Mucosa of rectum (tissue), 2 donors: ENCODE data around the gene SSB.
"Not testable (repeated sequence)": the region's sequence is repeated elsewhere in the genome, so short reads cannot be mapped to it uniquely, and the experiment has no call there.

ENCODE experiments used
- H3K27ac ChIP-seq, 2 donors: one replicate each; pipeline ENCODE4 v1.7.0; 2013; ENCODE audit warnings: inconsistent platforms in 2 of 2, low read depth in 2 of 2, low read length in 2 of 2
- H3K27me3 ChIP-seq, 2 donors: one replicate each; pipeline ENCODE4 v1.7.0; 2013; ENCODE audit warnings: low read length in 2 of 2; ENCODE audit not compliant: control insufficient read depth in 2 of 2, insufficient read depth in 2 of 2
- H3K36me3 ChIP-seq, 2 donors: one replicate each; pipeline ENCODE4 v1.7.0; 2013; ENCODE audit warnings: low read length in 2 of 2; ENCODE audit not compliant: control insufficient read depth in 2 of 2, insufficient read depth in 2 of 2
- H3K4me1 ChIP-seq, 2 donors: one replicate each; pipeline ENCODE4 v1.7.0; 2013; ENCODE audit warnings: low read length in 2 of 2, mild to moderate bottlenecking in 1 of 2; ENCODE audit not compliant: control insufficient read depth in 2 of 2, insufficient read depth in 2 of 2
- H3K4me3 ChIP-seq, 2 donors: one replicate each; pipeline ENCODE4 v1.7.0; 2013; ENCODE audit warnings: low read length in 2 of 2
- H3K9ac ChIP-seq, 2 donors: one replicate each; pipeline ENCODE4 v1.7.0; 2013; ENCODE audit warnings: low read length in 2 of 2, low read depth in 1 of 2, mild to moderate bottlenecking in 1 of 2
- H3K9me3 ChIP-seq, 2 donors: one replicate each; pipeline ENCODE4 v1.7.0; 2013; ENCODE audit warnings: low read length in 2 of 2; ENCODE audit not compliant: control insufficient read depth in 2 of 2
- donor health status: healthy.
- donor health status: Normal muscosa, but diverticular disease.

Gene SSB

GRCh38 chr2:169798718-169799592 lies at the start of gene SSB:
TSS of gene SSB (plus strand) at chr2:169798871. CDS start at chr2:169800961, 2,090 bp downstream.
- H3K9me3 ChIP-seq: no peaks in the 10 kb centered on the region
- H3K4me3 ChIP-seq: peak within 1 kb of the TSS; percentile 79 to 89
- H3K27me3 ChIP-seq: no peaks in the 10 kb centered on the region
- H3K9ac ChIP-seq: peak within 1 kb of the TSS; percentile 69 to 82
- peak within 1 kb of the TSS; percentile 70 to 84 for H3K27ac ChIP-seq
- peaks cover 0 to 9% of the 10 kb centered on the region in 2 donors for H3K4me1 ChIP-seq
- peaks cover 3 to 10% of the 10 kb centered on the region in 2 donors for H3K36me3 ChIP-seq

GRCh38 chr2:169752752-169753151 lies 45.9 kb upstream of the SSB start:
- Histone ChIP-seq H3K27ac (no peak overlapping the region), H3K9ac (no peak overlapping the region), H3K27me3 (no peaks in the 10 kb centered on the region), H3K4me3 (no peak overlapping the region), H3K36me3 (no peaks in the 10 kb centered on the region), H3K9me3 (no peaks in the 10 kb centered on the region), H3K4me1 (no peaks in the 10 kb centered on the region)

GRCh38 chr2:169755083-169755870 lies 43.4 kb upstream of the SSB start:
- Histone ChIP-seq H3K9me3 (no peaks in the 10 kb centered on the region), H3K27me3 (no peaks in the 10 kb centered on the region), H3K4me3 (no peak overlapping the region), H3K4me1 (no peaks in the 10 kb centered on the region), H3K27ac (no peak overlapping the region), H3K36me3 (no peaks in the 10 kb centered on the region), H3K9ac (no peak overlapping the region)

- no peak overlapping the region for H3K9ac ChIP-seq
- no peaks in the 10 kb centered on the region for H3K27me3 ChIP-seq
- H3K4me3 ChIP-seq: no peak overlapping the region
- no peaks in the 10 kb centered on the region for H3K36me3 ChIP-seq
- no peaks in the 10 kb centered on the region for H3K4me1 ChIP-seq
- H3K9me3 ChIP-seq: no peaks in the 10 kb centered on the region
- H3K27ac ChIP-seq: no peak overlapping the region
Observed at GRCh38 chr2:169756342-169756741, 42.3 kb upstream of the SSB start.

GRCh38 chr2:169757356-169757755 lies 41.3 kb upstream of the SSB start:
- no peaks in the 10 kb centered on the region for H3K27me3 ChIP-seq
- H3K9ac ChIP-seq: no peak overlapping the region
- H3K36me3 ChIP-seq: no peaks in the 10 kb centered on the region
- H3K4me1 ChIP-seq: no peaks in the 10 kb centered on the region
- no peak overlapping the region for H3K4me3 ChIP-seq
- H3K27ac ChIP-seq: no peak overlapping the region
- H3K9me3 ChIP-seq: no peaks in the 10 kb centered on the region

GRCh38 chr2:169757778-169758177 lies 40.9 kb upstream of the SSB start:
- H3K27me3 ChIP-seq: no peaks in the 10 kb centered on the region
- no peaks in the 10 kb centered on the region for H3K36me3 ChIP-seq
- no peak overlapping the region for H3K4me3 ChIP-seq
- H3K9me3 ChIP-seq: no peaks in the 10 kb centered on the region
- no peaks in the 10 kb centered on the region for H3K4me1 ChIP-seq
- H3K9ac ChIP-seq: no peak overlapping the region
- no peak overlapping the region for H3K27ac ChIP-seq

GRCh38 chr2:169759987-169760386 lies 38.7 kb upstream of the SSB start:
- H3K4me3 ChIP-seq: no peak overlapping the region
- H3K9ac ChIP-seq: no peak overlapping the region
- H3K27ac ChIP-seq: no peak overlapping the region
- no peaks in the 10 kb centered on the region for H3K9me3 ChIP-seq
- H3K27me3 ChIP-seq: no peaks in the 10 kb centered on the region
- H3K4me1 ChIP-seq: no peaks in the 10 kb centered on the region
- H3K36me3 ChIP-seq: no peaks in the 10 kb centered on the region

- not testable (repeated sequence) for H3K4me3 ChIP-seq, H3K27me3 ChIP-seq, H3K9me3 ChIP-seq, H3K36me3 ChIP-seq, H3K27ac ChIP-seq, H3K9ac ChIP-seq, H3K4me1 ChIP-seq
Observed at GRCh38 chr2:169760798-169761197, 37.9 kb upstream of the SSB start.

- Histone ChIP-seq H3K9ac (no peak overlapping the region), H3K4me1 (no peaks in the 10 kb centered on the region), H3K9me3 (no peaks in the 10 kb centered on the region), H3K27ac (no peak overlapping the region), H3K4me3 (no peak overlapping the region), H3K36me3 (no peaks in the 10 kb centered on the region), H3K27me3 (no peaks in the 10 kb centered on the region)
Observed at GRCh38 chr2:169761251-169761969, 37.3 kb upstream of the SSB start.

GRCh38 chr2:169761970-169762292 lies 36.7 kb upstream of the SSB start:
- Histone ChIP-seq H3K27ac (no peak overlapping the region), H3K4me1 (no peaks in the 10 kb centered on the region), H3K9ac (no peak overlapping the region), H3K36me3 (no peaks in the 10 kb centered on the region), H3K27me3 (no peaks in the 10 kb centered on the region), H3K4me3 (no peak overlapping the region), H3K9me3 (no peaks in the 10 kb centered on the region)
